Stimulated activated CD4-positive, alpha-beta T cell treated with anti-CD3 and anti-CD28 coated beads, Interleukin-1b, Interleukin-23, amount 100 ng/mL, for 24 hours (primary cell): ENCODE measurements around the gene FMN1.
"Not testable (repeated sequence)": the region's sequence is repeated elsewhere in the genome, so short reads cannot be mapped to it uniquely, and the experiment has no call there.

Experiments
- DNase-seq, 4 experiments: peaks; one replicate each; pipeline ENCODE4 v3.0.0-alpha.2; 2020; ENCODE audit warnings: low read depth in 4 of 4, low spot score in 1 of 4

FMN1 gene

DNA sequence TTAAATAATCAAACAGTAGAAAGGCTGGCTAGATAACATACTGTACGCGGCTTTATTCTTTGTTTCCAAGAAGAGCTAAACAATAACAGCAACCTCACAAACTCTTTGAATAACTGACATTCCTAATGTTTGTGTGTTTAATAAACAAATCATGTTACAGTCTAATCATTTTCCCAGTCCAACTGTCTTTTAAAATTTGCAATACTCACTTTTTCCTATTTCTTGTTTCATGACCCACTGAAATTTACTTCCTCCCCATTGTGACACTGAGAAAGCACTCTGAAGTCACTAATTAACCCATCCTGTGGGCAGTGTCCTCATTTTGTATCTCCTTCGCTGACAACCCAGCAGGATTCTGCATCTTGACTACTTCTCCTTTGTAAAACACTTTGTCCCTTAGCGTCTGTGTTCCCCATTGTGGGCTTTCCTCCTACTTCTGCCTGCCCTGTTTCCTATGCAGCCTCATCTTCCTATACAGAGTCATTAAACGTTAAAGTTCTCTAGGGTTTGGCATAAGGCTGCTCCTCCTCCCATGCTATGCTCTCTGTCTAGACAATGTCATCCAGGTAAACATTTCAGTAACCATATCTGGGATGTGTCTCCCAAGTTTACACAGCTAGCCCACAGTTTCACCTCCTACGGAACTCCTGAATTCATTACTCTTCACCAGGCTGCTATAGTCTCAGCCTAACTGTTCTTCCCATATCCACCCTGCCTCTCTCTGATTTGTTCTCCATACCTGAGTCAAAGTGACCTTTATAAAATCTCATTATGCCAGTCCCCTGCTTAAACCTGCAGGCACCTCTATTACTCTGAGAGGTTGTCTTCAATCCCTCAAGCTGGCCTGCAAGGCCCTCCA lies 327.8 kb downstream of the FMN1 start:
- no peak for DNase-seq

GRCh38 chr15:32864841-32865240 lies 329.7 kb downstream of the FMN1 start:
- no peak for DNase-seq

GRCh38 chr15:32864051-32864450 lies 330.5 kb downstream of the FMN1 start:
- DNase-seq: no peak

GRCh38 chr15:32861761-32862160 lies 332.8 kb downstream of the FMN1 start:
- no peak for DNase-seq

DNA sequence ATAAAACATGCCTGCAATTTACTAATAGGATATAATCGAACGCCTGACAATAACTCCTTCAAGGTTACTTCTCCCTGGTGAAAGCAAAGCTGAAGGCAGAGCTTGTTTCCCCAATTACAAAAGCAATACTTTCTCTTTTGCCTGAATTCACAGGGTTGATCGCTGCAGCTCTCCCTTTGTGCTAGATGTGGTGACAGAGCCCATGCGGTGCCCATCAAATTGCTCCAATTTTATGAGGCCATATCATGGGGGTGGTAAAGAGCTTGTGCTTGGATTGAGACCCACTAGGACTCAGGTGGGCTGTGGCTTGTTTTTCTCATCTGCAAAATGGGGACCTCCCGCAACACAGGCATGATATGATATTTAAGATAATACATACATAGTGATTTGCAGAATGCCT lies 333.3 kb downstream of the FMN1 start:
- DNase-seq: no peak

DNA sequence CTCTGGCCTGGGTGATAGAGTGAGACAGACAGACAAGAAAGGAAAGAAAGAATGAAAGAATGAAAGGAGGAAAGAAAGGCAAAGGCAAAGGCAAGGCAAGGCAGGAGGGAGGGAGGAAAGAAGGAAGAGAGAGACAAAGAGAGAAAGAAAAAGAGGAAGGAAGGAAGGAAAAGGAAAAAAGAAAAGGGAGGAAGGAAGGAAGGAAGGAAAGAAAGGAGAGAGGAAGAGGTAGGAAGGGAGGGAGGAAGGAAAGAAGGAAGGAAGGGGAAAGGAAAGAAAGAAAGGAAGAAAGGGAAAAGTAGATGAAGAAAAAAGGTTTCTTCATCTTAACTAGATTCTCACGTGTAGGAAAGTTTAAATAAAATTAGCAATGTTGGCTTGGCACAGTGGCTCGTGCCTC lies 334.5 kb downstream of the FMN1 start:
- DNase-seq: no peak

DNA sequence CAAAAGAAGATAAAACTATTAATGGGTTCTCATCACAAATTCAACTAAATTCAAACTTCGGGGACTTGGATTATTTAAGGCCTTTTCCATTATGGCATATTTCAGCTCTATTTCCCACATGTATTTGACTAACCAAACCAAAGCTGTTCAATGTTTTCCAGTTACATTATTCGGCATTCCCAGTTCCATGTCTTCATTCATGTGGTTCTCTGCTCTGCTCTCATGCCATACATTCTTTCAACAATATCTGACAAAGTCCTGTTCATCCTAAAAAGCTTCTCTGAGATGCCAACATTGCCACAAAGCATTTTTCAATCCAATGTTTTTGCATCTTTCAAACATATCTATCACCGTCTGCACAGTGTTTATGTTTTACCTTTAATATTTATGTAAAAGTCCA lies 335.3 kb downstream of the FMN1 start:
- DNase-seq: no peak

- DNase-seq: no peak
These were observed 336.8 kb downstream of the FMN1 start for GRCh38 chr15:32857732-32858131.

GRCh38 chr15:32856753-32857152 lies 337.8 kb downstream of the FMN1 start:
- no peak for DNase-seq

GRCh38 chr15:32855942-32856341 lies 338.6 kb downstream of the FMN1 start:
- no peak for DNase-seq

- DNase-seq: no peak
These were observed 340.9 kb downstream of the FMN1 start for GRCh38 chr15:32853592-32853991.

- DNase-seq: no peak
These were observed 341.7 kb downstream of the FMN1 start for GRCh38 chr15:32852771-32853170.

- DNase-seq: no peak
These were observed 342.5 kb downstream of the FMN1 start for GRCh38 chr15:32852017-32852416.

GRCh38 chr15:32851572-32851971 lies 342.9 kb downstream of the FMN1 start:
- DNase-seq: no peak

DNA sequence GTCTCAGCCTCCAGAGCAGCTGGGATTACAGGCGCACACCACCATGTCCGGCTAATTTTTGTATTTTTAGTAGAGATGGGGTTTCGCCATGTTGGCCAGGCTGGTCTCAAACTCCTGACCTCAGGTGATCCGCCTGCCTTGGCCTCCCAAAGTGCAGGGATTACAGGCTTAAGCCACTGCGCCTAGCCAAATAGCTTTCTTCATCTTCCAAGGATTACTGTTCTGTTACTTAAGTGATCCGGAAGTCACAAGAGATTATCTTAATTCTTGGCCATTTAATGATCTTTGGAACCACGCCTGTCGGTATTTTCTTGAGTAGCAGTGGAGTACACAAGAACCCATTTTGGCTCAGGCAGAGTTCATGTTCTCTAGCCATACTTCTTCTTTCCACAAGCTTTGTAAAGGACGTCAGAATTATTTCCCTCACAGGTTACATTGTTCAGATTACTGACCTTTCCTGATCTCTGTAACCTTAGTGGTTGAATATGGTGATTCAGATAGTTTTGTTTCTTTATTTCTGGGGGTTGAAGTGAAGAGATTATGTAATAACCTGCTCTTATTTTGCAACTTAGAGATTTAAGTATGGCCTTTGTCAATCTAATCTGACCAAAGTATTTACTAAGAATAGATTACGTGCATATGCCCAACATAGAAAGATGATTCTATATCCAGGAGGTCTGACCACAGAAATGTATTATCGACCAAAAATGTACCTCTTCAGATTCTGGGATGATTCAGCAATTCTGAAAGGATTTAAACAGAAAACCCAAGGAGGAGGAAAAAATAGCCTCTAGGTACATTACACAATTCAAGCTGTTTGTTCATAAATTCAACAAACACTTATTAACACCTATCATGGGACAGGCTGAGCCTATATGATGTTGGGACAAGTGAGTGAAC lies 344.5 kb downstream of the FMN1 start:
- DNase-seq: no peak

- DNase-seq: not testable (repeated sequence)
These were observed 347.8 kb downstream of the FMN1 start for GRCh38 chr15:32846671-32847070.

DNA sequence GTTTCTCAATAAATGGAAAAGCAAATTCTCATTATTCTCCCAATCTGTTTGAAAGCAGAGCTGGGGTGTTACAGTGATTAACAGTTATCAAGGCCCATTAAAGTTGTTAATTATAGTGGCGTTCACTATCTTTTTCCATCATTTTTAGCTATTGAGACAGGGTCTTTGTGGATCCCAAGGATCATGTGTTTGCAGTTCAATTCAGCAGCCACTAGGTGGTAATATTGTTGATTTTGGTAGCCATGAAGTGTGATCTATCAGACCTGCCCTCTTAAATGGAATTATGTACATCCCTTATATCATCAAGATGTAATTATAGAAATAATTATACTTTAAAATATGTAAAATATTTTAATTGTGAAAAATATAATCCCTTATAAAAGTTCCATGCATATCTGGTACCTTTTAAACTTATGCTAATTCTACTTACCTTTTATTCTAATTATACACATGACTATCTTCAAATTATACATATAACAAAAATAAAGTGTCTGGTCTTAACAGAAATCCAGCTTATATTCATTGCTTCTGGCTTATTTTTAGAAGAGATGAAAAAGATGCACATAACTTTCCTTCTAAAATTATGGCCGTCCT lies 350.3 kb downstream of the FMN1 start:
- DNase-seq: no peak

- DNase-seq: no peak
These were observed 351.2 kb downstream of the FMN1 start for GRCh38 chr15:32843219-32843815.

DNA sequence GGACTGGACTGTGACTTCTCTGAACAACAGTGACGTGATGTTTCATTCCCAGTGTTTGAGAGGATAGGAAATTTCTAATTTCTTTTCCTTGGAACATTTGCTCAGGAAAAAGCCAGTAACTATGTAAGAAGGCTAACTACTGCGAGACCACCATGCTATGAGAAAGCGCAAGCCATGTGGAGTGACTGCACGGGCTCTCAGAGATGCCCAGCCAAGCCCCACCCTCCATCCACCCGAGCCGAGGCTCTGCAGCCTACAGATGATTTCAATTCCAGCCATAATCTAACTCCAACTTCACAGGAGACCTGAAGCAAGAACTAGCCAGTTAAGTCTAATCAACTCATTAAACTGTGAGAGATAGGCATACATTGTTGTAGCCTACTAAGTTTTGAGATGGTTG lies 352.4 kb downstream of the FMN1 start:
- DNase-seq: no peak

GRCh38 chr15:32840507-32841245 lies 353.8 kb downstream of the FMN1 start:
- no peak for DNase-seq

GRCh38 chr15:32838820-32839219 lies 355.7 kb downstream of the FMN1 start:
- no peak for DNase-seq
